ENCODE data around the gene TNC.
"Not testable (repeated sequence)": the region's sequence is repeated elsewhere in the genome, so short reads cannot be mapped to it uniquely, and the experiment has no call there.

TNC gene

GRCh38 chr9:115133649-115134048, 15.7 kb upstream of the TNC start:
- no peak for DNase-seq

- DNase-seq = no peak
Measured at GRCh38 chr9:115132648-115133047, 14.7 kb upstream of the TNC start.

GRCh38 chr9:115130176-115130575, 12.2 kb upstream of the TNC start:
- no peak for DNase-seq

- not testable (repeated sequence) for DNase-seq
Measured at GRCh38 chr9:115128726-115129125, 10.8 kb upstream of the TNC start.

- DNase-seq = no peak
Measured at GRCh38 chr9:115127191-115127817, 9.3 kb upstream of the TNC start.

DNA sequence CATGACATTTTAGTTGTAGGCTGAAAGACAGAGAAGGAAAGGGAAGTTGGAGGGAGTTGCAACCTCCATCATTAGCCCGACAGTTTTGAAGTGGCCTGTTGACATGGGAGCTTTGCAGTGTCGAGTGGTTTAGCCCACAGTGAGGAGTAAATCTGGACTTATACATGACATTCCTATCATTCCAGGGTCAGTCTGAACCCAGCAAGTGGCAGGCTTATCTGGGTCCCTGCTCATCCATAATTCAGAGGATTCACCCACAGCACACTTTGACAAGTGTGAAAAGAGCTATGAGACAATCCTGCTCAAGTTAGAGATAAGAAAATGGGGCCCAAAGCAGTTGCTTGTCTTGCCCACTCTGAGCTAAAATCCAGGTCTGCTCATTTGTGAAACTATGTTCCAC, 8.4 kb upstream of the TNC start:
- no peak for DNase-seq

DNA sequence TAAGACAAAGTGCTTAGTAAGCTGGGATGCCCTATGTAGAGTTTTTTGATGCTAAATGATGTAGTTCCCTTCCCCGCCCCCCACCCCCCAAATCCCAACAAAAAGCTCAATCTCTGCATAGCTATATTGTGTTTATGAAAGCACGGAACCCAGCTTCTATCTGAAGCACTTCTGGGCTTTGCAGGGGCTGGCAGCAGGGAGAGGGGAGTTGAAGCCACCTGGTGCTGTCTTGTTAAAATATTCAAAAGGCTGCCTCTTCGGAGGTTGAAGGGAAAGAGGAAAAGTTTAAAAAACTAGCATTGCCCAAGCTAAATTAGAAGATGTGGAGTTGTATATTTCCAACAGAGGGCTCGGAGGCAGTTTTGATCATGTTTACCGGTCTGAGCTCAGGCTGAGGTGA, 5.0 kb upstream of the TNC start:
- DNase-seq = no peak

GRCh38 chr9:115121181-115121580, 3.2 kb upstream of the TNC start:
- DNase-seq = no peak

DNA sequence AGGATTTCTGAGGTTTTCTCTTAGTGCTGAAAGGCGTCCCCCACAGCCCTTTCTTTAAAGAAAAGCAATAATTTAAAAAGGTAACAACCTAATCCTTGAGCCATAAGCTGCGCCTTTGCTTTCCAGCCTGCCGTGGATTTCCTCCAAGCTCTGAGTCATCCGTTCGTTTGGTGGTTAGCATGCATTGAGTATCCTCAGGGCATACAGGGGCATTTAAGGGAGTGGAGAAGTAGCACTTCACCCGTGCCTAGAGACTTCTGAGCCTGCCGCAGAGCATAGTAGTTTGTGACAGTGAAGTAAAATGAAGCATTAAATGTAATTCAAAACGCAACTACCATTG, 892 bp upstream of the TNC start:
- DNase-seq = peak in 1 of 2 experiments; percentile 4

DNA sequence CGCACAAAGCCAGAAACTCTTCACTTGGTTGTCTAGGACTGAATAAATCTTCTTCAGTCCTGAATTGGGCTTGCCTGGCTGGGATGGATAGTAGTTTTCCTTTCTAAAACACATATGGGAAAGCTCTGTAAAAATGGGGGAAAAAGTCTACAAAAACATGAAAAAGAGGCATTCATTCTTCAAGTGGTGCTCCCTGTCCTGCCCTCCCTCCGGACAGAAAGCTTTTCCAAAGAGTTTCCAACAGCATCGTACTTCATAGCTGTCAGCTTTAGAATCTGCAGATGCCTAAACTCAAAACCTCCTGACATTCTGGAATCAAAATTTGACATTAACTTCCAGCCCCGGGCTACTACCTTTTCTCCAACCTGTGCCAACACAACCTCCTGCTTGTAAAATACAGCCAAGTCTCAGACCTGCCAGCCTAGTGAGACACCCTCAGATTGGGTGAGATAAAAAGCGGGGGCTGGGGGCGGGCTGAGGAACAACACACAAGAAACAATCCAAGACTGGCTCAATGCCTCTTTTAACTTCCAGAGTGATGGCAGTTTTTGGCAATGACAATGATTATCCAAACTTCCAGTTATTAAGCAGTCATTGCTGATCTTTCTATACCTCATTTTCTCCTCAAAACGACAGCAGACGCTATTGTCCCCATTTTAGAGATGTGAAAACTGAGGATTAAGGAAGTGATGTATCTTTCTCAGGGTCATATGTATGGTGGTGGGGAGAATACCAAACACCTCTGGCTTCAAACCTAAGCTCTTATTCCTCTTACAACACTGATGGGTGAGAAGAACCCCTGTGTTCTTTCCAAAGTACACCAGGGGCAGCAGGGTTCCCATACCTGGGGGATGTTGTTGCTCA, 1.3 kb downstream of the TNC start:
- DNase-seq = no peak

GRCh38 chr9:115115924-115116323, 2.0 kb downstream of the TNC start:
- no peak for DNase-seq

GRCh38 chr9:115115117-115115880, 2.7 kb downstream of the TNC start:
- no peak for DNase-seq

- no peak for DNase-seq
Measured at GRCh38 chr9:115114546-115114945, 3.4 kb downstream of the TNC start.

DNA sequence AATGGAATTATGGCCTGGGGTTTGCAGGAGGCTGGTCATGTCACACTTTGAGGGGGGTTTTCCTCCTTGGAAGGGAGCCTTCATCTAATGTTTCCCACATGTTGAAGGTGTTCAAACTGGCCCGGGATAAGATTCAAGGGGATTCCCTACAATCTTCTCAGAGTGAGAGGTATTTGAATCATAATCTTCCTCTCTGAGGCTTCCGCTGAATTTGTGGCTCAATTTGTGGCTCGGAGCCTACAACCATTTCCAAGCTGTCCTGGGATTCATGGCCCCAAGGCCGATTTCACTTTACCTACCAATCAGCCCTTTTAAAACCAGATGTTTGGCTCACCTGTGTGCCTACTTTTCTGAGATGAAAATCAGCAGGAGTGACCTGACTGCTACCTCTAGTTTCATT, 3.9 kb downstream of the TNC start:
- DNase-seq = no peak

DNA sequence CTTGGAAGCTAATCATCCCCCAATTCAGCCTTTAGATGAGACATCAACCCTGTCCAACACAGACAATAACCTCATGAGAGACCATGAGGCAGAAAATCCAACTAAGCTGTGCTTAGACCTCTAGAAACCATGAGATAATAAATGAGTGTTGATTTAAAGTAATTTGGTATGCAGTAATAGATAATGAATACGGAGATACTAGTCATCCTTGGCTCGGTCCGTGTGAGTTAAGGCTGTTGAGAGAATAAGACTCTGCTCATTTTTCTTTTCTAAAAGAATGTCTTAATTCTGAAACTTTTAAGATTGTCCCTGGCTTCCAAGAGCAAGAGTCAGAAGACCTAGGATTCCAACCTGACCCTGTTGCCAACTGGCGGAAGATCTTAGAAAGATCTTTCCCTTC, 6.1 kb downstream of the TNC start:
- DNase-seq = no peak

GRCh38 chr9:115109486-115109885, 8.5 kb downstream of the TNC start:
- DNase-seq = no peak

- no peak for DNase-seq
Measured at GRCh38 chr9:115107701-115108100, 10.3 kb downstream of the TNC start.

DNA sequence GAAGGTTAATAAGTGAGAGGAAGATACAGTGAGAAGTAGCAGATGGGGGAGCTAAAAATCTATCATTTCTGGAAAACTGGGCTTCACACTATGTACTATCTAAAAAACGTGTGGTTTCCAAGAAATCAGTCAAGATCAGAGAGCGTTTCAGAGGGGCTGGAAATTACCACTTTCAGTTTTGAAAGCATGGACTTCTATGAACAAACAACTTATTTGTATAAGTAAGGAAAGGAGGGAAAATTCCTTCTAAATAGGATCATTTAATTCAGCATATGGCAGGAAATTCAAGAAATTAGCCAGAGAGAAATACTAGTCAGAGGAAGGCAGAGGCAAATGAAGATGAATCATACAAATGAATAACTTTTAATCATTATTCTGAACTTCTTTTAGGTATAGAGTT, 11.3 kb downstream of the TNC start:
- DNase-seq = no peak

- no peak for DNase-seq
Measured at GRCh38 chr9:115106001-115106400, 12.0 kb downstream of the TNC start.

DNA sequence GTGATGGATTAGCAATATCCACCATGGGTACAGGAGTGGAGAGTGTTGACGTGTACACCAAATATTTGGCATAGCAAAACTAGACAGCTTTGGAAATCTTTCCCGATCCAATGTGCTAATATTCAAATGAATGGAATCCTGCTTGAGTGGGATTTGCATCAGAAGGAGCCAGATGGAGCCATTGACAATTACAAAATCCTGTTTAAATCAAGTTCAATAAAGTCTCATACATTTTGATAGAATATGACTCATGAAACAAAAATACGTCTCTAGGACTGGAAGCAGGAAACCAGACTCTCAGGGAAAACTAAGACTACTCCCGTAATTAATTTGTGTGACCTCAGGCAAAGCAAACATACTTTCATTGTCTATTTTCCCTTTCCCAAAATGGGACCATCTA, 13.0 kb downstream of the TNC start:
- DNase-seq = no peak

DNA sequence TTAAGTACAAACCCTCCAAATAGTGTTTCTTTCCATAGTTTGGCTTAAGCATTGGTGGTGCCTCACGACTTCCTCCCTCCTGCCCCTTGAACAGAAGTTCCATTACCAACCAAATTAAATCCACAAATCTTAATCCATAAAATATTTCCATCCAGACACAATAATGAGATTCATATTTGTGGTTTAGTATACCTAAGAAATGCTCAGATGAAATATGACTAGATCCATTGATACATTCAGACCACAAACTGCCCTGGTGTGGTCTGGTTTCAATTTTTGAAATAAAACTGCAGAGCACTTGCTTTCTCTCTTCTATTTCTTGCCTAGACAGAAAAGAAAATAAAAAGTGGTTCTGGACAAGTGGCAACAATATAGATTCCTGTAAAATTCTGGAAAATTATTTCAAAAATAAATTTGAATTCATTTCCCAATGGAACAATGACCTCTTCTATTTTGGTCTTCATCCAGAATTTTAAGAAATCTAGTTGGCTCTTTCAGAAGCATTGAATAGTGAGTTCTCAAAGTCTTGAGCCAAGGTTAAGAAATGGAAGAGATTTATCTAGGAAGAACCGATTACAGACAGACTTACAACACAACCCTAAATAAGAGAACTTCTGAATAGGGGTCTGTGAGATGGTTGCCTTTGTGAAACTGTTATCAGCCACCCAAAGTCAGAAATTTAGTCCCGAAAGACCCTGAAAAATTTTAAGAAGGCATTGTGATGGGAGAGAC, 14.0 kb downstream of the TNC start:
- DNase-seq = no peak

- DNase-seq = no peak
Measured at GRCh38 chr9:115099901-115100300, 18.1 kb downstream of the TNC start.

DNA sequence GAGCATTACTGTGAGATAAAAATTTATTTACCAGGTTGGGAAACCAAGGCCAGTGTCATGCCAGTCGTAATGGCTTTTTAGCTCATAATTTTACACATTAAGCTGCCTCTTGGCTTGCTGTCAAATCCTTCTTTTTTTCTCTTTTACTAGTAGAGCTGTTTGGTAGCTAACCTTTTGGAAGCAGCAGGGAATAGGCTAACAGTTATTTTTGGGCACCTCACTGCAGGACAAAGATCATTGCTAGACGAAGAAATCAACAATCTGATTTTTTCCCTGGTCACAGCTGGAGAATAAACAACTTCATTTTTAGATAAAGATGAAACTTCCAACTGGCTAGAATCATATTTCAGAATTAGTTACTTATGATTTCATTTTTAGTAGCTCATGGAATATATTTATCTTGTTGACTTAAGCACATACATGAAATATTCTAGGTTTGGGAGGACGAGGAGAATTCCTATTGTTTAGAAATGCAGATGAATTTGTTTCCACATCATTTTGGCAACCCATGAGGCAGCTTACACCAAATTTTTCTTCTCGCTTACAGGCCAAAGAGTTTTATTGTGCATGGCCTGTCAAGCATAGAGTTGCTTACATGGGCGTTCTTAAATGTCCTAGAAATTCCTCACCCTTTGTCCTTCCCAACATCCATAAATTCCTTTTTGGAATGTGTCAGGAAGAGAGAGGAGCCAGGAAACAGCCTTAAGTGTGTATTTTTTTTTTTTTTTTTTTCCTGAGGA, 19.6 kb downstream of the TNC start:
- no peak for DNase-seq

Data from Kasumi-1 (cell line).